GM12872 (cell line): Measurements from ENCODE around the gene FHIT.

Source experiments
- CTCF ChIP-seq: IDR thresholded peaks from 3 replicates; pipeline ENCODE4 v1.5.1; 2011; ENCODE audit warnings: low read depth, mild to moderate bottlenecking, low read length, moderate library complexity; ENCODE audit not compliant: insufficient read depth

Gene FHIT

GRCh38 chr3:61068084-61068483, 183.2 kb downstream of the FHIT start:
- no peak for TF ChIP-seq CTCF

DNA sequence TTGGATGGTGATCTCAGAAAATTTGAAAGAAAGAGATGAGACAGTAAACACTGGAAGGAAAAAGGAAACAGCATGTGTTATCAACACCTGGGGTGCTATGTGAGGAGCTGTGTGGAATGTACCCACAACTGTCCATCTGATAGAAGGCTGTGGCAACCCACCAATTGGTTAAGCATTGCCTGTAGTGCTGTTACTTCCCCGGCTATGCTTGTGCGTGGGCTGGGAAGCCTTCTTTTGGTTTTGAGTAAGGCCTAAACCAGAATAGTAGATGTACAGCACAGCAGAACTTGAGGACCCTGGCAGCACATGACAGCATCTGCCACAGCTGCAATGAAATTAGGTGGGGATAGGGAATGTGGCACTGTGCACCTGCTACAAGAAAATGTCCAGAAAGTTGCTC, 184.5 kb downstream of the FHIT start:
- TF ChIP-seq CTCF: no peak

GRCh38 chr3:61065451-61066011, 185.7 kb downstream of the FHIT start:
- no peak for TF ChIP-seq CTCF

DNA sequence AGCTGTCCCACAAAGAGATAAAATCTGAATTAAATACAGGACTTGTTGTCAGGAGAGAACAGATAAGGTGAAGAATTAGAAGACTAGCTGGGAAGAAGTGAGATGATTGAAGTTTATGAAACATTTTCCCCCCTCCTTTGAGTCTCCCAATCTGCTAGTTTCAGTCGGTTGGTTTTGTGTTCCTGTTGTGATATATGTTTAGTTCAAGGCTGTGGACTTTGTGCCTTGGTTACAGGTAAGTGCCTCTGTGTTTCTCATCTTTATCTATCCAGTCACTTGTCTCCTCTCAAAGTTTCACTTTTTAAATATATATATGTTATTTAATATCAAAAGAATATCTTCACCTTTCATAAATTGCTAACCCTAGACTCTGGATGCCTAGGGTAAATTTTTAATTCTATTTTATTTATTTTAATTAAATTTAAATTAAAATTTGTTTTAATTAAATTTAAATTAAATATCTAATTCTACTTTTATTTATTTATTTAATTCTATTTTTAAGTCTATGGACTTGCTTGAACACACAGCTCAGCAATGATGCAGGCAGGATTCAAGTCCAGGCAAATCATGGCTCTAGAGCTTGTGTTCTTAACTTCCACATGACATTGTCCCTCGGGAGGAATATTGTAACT, 190.0 kb downstream of the FHIT start:
- no peak for TF ChIP-seq CTCF

- no peak for TF ChIP-seq CTCF
Observed at GRCh38 chr3:61060411-61060861, 190.8 kb downstream of the FHIT start.

- TF ChIP-seq CTCF: no peak
Observed at GRCh38 chr3:61058836-61059235, 192.4 kb downstream of the FHIT start.

- no peak for TF ChIP-seq CTCF
Observed at GRCh38 chr3:61057464-61057863, 193.8 kb downstream of the FHIT start.
